A549 (cell line): ENCODE data around the gene ANKRD2. TPM values are rescaled to one million over a fixed set of nuclear protein-coding genes. Genes with fewer than 3 reads are reported as not detected.

Source experiments
- ATAC-seq, 2 experiments: fragments of 200-7000 bp in 1 of 2; fragments of >200 bp in 1 of 2; cut with Nextera tagmentation in 1 of 2; cut with Tn5 transposase in 1 of 2; 3 replicates each; pipeline versions ENCODE4 v1.8.0 to v1.9.1; 2018 to 2020; ENCODE audit warnings: mild to moderate bottlenecking in 1 of 2, moderate library complexity in 1 of 2
- CTCF ChIA-PET: fragments of 300-600 bp; sonication (Branson Sonifier 250); formaldehyde crosslinking; extraction: SDS; loops from one replicate; lab custom pipeline; 2021; ENCODE audit warnings: antibody characterized with exemption, inconsistent platforms; lab: Yijun Ruan, JAX
- POLR2A ChIA-PET: fragments of 350-600 bp; formaldehyde crosslinking; extraction: SDS; loops from one replicate; lab custom pipeline; 2021; ENCODE audit warnings: antibody characterized with exemption, inconsistent platforms; lab: Yijun Ruan, JAX
- DNase-seq, 2 experiments: peaks; one replicate each; pipeline versions ENCODE4 v3.0.0 to v3.0.0-alpha.2; 2011 to 2016; ENCODE audit warnings: low read depth in 1 of 2, low spot score in 1 of 2
- FAIRE-seq: peaks from 2 replicates; lab custom pipeline; 2011; peaks lifted over from hg19 to GRCh38; lab: Jason Lieb, UNC
- H3K27ac ChIP-seq, 2 experiments: fragments of >200 bp; sonication (Bioruptor Twin); formaldehyde crosslinking; 3 replicates each; pipeline ENCODE4 v1.5.1; 2016 to 2017
- H3K4me1 ChIP-seq: fragments of >200 bp; sonication (Bioruptor Twin); formaldehyde crosslinking; 3 replicates; pipeline ENCODE4 v1.6.1; 2016
- H3K4me2 ChIP-seq: fragments of >200 bp; sonication (Bioruptor Twin); formaldehyde crosslinking; 3 replicates; pipeline ENCODE4 v1.6.1; 2016
- H3K4me3 ChIP-seq: fragments of >200 bp; sonication (Bioruptor Twin); formaldehyde crosslinking; 3 replicates; pipeline ENCODE4 v1.5.1; 2016
- H3K9me3 ChIP-seq: fragments of >200 bp; sonication (Bioruptor Twin); formaldehyde crosslinking; 3 replicates; pipeline ENCODE4 v1.6.1; 2016
- BHLHE40 ChIP-seq: IDR thresholded peaks from 2 replicates; pipeline ENCODE4 v1.6.1; 2012; ENCODE audit warnings: low read depth, low read length, inconsistent platforms
- CEBPB ChIP-seq, 2 experiments: fragments of >200 bp in 1 of 2; sonication (Bioruptor Twin) in 1 of 2; formaldehyde crosslinking in 1 of 2; IDR thresholded peaks; 2 replicates each; pipeline ENCODE4 v1.6.1; 2012 to 2016
- CHD2 ChIP-seq: fragments of 150-350 bp; IDR thresholded peaks from 2 replicates; pipeline ENCODE4 v1.6.1; 2014; ENCODE audit warnings: low read length; ENCODE audit not compliant: partially characterized antibody
- FOSB ChIP-seq: fragments of 250-450 bp; sonication (Bioruptor Pico); IDR thresholded peaks from 2 replicates; pipeline ENCODE4 v1.5.0; 2020; ENCODE audit warnings: mild to moderate bottlenecking, moderate library complexity
- FOSL2 ChIP-seq, 2 experiments: fragments of 450-650 bp in 1 of 2; fragments of >200 bp in 1 of 2; sonication (Bioruptor Twin) in 1 of 2; formaldehyde crosslinking; IDR thresholded peaks; 2 replicates each; pipeline versions ENCODE4 v1.5.0 to v1.6.1; 2016 to 2020; ENCODE audit warnings: mild to moderate bottlenecking in 1 of 2, moderate library complexity in 1 of 2
- JUN ChIP-seq, 2 experiments: fragments of >200 bp; sonication (Bioruptor Twin); formaldehyde crosslinking; IDR thresholded peaks; 2 replicates in 1 of 2; 3 replicates in 1 of 2; pipeline ENCODE4 v1.6.1; 2016 to 2017
- MAFK ChIP-seq: fragments of 450-650 bp; IDR thresholded peaks from 2 replicates; pipeline ENCODE4 v1.6.1; 2014; ENCODE audit not compliant: partially characterized antibody
- MAZ ChIP-seq: fragments of 150-350 bp; IDR thresholded peaks from 2 replicates; pipeline ENCODE4 v1.6.1; 2014; ENCODE audit warnings: antibody characterized with exemption, low read depth, low read length, borderline replicate concordance
- NFE2L2 ChIP-seq: fragments of 150-350 bp; conservative IDR thresholded peaks from 2 replicates; pipeline ENCODE4 v1.6.1; 2014; ENCODE audit warnings: low read length
- NR3C1 ChIP-seq: fragments of >200 bp; sonication (Bioruptor Twin); formaldehyde crosslinking; IDR thresholded peaks from 3 replicates; pipeline ENCODE4 v1.6.1; 2017
- POLR2AphosphoS2 ChIP-seq: conservative IDR thresholded peaks from 2 replicates; pipeline ENCODE4 v1.6.1; 2012; ENCODE audit warnings: low read length, improper control_type of control experiment, inconsistent platforms
- TP53 ChIP-seq: fragments of 250-450 bp; sonication (Bioruptor Pico); IDR thresholded peaks from 2 replicates; pipeline ENCODE4 v1.5.0; 2021; ENCODE audit warnings: mild to moderate bottlenecking, moderate library complexity
- WGBS: methylation state at CpG from one replicate; pipeline ENCODE4 v1.1.6; 2017; ENCODE audit errors: missing lambda C conversion rate; 5-methylcytosine and 5-hydroxymethylcytosine counted together
- polyA plus RNA-seq, 4 experiments: library from polyadenylated mRNA; depleted of rRNA in 3 of 4; stranded (reverse); fragments of >200 nt; fragmentation: RNase III in 1 of 4; extraction: RNeasy Plus Mini Kit Qiagen cat#74134 plus additional on column Dnase treatment in 1 of 4; gene quantifications; 2 replicates in 3 of 4; 3 replicates in 1 of 4; pipeline ENCODE4 v1.2.3, GENCODE V29; 2011 to 2017
- TF ChIP-seq, protein P1 (sequence below): fragments of >200 bp; sonication (Bioruptor Twin); formaldehyde crosslinking; IDR thresholded peaks from 2 replicates; pipeline ENCODE4 v1.6.1; 2016
- TF ChIP-seq, protein P2 (sequence below): fragments of 200-600 bp; sonication (generic); IDR thresholded peaks from 2 replicates; pipeline ENCODE4 v1.6.1; 2016; ENCODE audit warnings: antibody characterized with exemption, mild to moderate bottlenecking, moderate library complexity
- TF ChIP-seq, protein P3 (sequence below): IDR thresholded peaks from 2 replicates; pipeline ENCODE4 v1.6.1; 2012

Gene ANKRD2
- polyA plus RNA-seq, 2 of the 4 experiments (the other 2 are of a cell fraction), result 1.5 to 4.7 TPM

DNA sequence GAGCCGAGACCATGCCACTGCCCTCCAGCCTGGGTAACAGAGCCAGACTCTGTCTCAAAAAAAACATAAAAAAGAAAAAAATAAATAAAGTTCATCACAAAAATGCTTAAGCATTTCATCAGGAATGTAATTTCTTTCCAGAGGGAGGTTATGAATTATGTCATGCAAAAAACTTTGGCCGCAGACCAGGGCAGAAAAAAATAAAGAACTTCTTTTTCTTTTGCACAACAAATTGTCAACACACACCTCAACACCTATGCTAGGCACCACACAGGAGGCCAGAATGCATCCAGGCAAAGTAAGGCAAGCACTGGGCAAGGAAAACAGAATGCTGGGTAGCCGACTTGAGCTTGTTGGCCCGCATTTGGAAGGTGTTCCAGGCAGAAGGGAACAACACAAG lies 20.8 kb downstream of the ANKRD2 start:
- DNase-seq (no peak), ATAC-seq (no peak), FAIRE-seq (no peak)
- no peak overlapping the region for H3K4me3 ChIP-seq
- H3K9me3 ChIP-seq, result no peaks in the 10 kb centered on the region
- ChIA-PET POLR2A (no interaction called here), CTCF (interaction anchor here (0.7 to 39.7 kb wide), 5 partner anchors 6 to 186 kb away, joined by 3 to 1048 read pairs (median 4); partner anchors contain the start of genes ANKRD2, C10orf62 and HOGA1)
- H3K4me1 ChIP-seq, result peaks cover 30% of the 10 kb centered on the region
- no peak overlapping the region for H3K4me2 ChIP-seq
- H3K27ac ChIP-seq, result peak overlapping the region; percentile 17 to 24; a peak in 2 of 6 replicates
- 91% methylated on average over 4 of the region's 4 CpGs for WGBS
- TF ChIP-seq, protein P1, sequence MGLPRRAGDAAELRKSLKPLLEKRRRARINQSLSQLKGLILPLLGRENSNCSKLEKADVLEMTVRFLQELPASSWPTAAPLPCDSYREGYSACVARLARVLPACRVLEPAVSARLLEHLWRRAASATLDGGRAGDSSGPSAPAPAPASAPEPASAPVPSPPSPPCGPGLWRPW, result no peak
- TF ChIP-seq NFE2L2 (no peak), FOSL2 (IDR thresholded peaks at IDR 0.05) (no peak), FOSL2 (CRISPR knock-in tag; IDR thresholded peaks at IDR 0.05) (no peak), FOSB (CRISPR knock-in tag) (no peak), NR3C1 (no peak), POLR2AphosphoS2 (no peak), CHD2 (no peak)
- TF ChIP-seq, protein P2, sequence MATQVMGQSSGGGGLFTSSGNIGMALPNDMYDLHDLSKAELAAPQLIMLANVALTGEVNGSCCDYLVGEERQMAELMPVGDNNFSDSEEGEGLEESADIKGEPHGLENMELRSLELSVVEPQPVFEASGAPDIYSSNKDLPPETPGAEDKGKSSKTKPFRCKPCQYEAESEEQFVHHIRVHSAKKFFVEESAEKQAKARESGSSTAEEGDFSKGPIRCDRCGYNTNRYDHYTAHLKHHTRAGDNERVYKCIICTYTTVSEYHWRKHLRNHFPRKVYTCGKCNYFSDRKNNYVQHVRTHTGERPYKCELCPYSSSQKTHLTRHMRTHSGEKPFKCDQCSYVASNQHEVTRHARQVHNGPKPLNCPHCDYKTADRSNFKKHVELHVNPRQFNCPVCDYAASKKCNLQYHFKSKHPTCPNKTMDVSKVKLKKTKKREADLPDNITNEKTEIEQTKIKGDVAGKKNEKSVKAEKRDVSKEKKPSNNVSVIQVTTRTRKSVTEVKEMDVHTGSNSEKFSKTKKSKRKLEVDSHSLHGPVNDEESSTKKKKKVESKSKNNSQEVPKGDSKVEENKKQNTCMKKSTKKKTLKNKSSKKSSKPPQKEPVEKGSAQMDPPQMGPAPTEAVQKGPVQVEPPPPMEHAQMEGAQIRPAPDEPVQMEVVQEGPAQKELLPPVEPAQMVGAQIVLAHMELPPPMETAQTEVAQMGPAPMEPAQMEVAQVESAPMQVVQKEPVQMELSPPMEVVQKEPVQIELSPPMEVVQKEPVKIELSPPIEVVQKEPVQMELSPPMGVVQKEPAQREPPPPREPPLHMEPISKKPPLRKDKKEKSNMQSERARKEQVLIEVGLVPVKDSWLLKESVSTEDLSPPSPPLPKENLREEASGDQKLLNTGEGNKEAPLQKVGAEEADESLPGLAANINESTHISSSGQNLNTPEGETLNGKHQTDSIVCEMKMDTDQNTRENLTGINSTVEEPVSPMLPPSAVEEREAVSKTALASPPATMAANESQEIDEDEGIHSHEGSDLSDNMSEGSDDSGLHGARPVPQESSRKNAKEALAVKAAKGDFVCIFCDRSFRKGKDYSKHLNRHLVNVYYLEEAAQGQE, result no peak

DNA sequence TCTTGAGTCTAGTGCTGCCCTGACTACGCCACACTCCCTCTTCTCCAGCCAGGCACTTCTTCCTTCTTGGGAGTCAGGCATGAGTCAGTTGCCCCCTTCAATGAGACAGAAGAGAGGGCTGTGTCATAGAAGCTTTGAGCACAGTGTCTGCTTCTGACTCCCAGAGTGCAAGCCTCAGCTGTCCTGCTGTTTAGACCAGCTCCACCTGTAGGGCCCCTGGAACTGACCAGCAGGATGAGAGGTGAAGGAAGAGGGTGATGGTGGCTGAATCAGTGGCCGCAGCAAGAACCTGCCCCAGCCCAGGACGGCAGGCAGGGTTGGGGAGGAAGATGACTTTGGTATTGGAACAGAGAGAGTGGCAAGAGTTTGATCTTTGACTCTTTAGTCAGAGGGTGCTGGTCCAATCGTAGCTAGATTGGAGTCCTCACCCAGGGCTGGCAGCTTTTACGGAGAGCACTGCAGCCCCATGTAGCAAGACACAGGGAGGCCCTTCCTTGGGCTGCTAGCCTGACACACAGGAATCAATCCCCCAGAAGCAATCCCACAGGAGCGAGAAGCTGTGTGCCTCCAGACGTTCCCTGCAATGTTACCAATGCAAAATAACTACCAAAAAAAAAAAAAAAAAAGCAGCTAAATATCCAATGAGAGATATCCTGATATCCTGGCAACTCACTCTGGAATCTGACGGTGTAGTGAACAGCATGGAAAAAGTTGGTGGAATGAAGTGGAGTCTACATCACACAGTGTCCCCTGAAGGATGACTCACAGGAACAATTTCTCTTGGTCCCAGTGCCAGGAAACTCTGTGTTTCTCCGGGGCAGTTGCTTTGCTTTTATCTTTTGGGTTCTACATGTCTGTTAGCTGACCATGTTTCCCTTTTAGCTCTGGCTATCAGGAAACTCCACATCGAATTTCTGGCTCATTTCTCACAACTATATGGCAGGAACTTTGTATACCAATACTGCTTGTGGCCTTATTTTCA lies 23.8 kb downstream of the ANKRD2 start:
- WGBS, result 12% methylated on average over 10 of the region's 10 CpGs
- DNase-seq, result peak; percentile 68 to 73
- CTCF ChIA-PET, result interaction anchor here (1.2 to 39.7 kb wide), 7 partner anchors 3 to 135 kb away, joined by 3 to 1048 read pairs (median 3); partner anchors contain the start of genes ANKRD2, C10orf62 and HOGA1

DNA sequence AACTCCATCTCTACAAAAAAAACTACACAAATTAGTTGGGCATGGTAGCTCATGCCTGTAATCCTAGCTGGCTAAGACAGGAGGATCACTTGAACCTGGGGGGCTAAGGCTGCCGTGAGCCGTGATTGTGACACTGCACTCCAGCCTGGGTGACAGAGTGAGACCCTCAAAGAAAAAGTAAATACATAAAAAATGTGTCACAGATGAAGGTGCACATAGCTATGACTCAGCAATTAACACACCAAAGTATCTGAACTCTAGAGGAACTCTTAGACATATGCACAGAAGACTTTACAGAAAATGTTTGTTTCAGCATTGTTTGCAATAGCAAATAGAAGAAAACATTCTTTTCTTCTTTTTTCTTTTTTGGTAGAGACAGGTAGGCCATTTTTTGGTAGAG lies 25.2 kb downstream of the ANKRD2 start:
- 66% methylated on average over 2 of the region's 2 CpGs for WGBS
- FAIRE-seq, result no peak
- Histone ChIP-seq H3K27ac (peak overlapping the region; percentile 76 to 88), H3K4me2 (peak overlapping the region; percentile 59), H3K4me3 (no peak overlapping the region), H3K9me3 (no peaks in the 10 kb centered on the region), H3K4me1 (peaks cover 34% of the 10 kb centered on the region)
- DNase-seq, result no peak
- no peak for TF ChIP-seq FOSL2 (IDR thresholded peaks at IDR 0.05)
- TF ChIP-seq FOSL2 (CRISPR knock-in tag; IDR thresholded peaks at IDR 0.05), result peak; percentile 40; the same call in 1 of the 2 replicates
- TF ChIP-seq, protein P3, sequence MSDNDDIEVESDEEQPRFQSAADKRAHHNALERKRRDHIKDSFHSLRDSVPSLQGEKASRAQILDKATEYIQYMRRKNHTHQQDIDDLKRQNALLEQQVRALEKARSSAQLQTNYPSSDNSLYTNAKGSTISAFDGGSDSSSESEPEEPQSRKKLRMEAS, result no peak
- TF ChIP-seq NFE2L2, result peak; percentile 97
- no peak for TF ChIP-seq FOSB (CRISPR knock-in tag)
- no peak for TF ChIP-seq MAZ
- TF ChIP-seq MAFK, result peak; percentile 98
- TF ChIP-seq TP53 (CRISPR knock-in tag), result no peak
- no peak for TF ChIP-seq CEBPB (IDR thresholded peaks at IDR 0.05)
- no peak for TF ChIP-seq JUN (IDR thresholded peaks at IDR 0.05)
- no peak for TF ChIP-seq BHLHE40
- ATAC-seq, result no peak
- CTCF ChIA-PET, result interaction anchor here (1.2 to 39.7 kb wide), 6 partner anchors 9 to 134 kb away, joined by 3 to 1048 read pairs (median 10); partner anchors contain the start of genes ANKRD2, C10orf62 and HOGA1
- POLR2A ChIA-PET, result no interaction called here

More for the DNA sequence above, 23.8 kb downstream of the ANKRD2 start:
- Histone ChIP-seq H3K4me2 (peak overlapping the region; percentile 59), H3K9me3 (no peaks in the 10 kb centered on the region), H3K4me1 (peaks cover 30% of the 10 kb centered on the region), H3K27ac (peak overlapping the region; percentile 76 to 88), H3K4me3 (no peak overlapping the region)
- POLR2A ChIA-PET, result interaction anchor here (1.0 to 1.2 kb wide), 3 partner anchors 13 to 38 kb away, joined by 3 to 4 read pairs (median 4); partner anchors contain the start of gene HOGA1
- peak; percentile 90 to 91 for ATAC-seq
- TF ChIP-seq, protein P3, result peak; percentile 44
- TF ChIP-seq CHD2 (no peak), FOSL2 (IDR thresholded peaks at IDR 0.05) (0 out of 2 replicates have a peak, but pooled peaks have one; percentile 16), FOSL2 (CRISPR knock-in tag; IDR thresholded peaks at IDR 0.05) (peak; percentile 64)
- peak; percentile 63 for FAIRE-seq
